GM12801 (cell line): ENCODE results near the gene ZNF662.

Experiments used
- CTCF ChIP-seq: IDR thresholded peaks from one replicate; pipeline ENCODE4 v1.5.1; 2011; ENCODE audit warnings: control low read depth; ENCODE audit not compliant: insufficient read length; ENCODE audit errors: extremely low read depth

The ZNF662 gene

GRCh38 chr3:42906070-42906847 is at the start of gene ZNF662:
ZNF662 (plus strand) TSS chr3:42906142; CDS start chr3:42908115, 1,973 bp downstream.
- TF ChIP-seq CTCF = no peak

GRCh38 chr3:42856544-42856943 is 49.4 kb upstream of the ZNF662 start:
- TF ChIP-seq CTCF = no peak

- TF ChIP-seq CTCF = no peak
Observed at GRCh38 chr3:42864321-42864950, 41.5 kb upstream of the ZNF662 start.

GRCh38 chr3:42865256-42865655 is 40.7 kb upstream of the ZNF662 start:
- TF ChIP-seq CTCF = no peak

- no peak for TF ChIP-seq CTCF
Observed at GRCh38 chr3:42867138-42867537, 38.8 kb upstream of the ZNF662 start.

GRCh38 chr3:42868841-42869240 is 37.1 kb upstream of the ZNF662 start:
- TF ChIP-seq CTCF = no peak

GRCh38 chr3:42871592-42872196 is 34.2 kb upstream of the ZNF662 start:
- no peak for TF ChIP-seq CTCF
